ENCODE results near the gene RNF145.

GRCh38 chr5:159211729-159212174, 2.4 kb upstream of the RNF145 start:
- TF ChIP-seq CTCF (IDR thresholded peaks at IDR 0.05): no peak
- TF ChIP-seq EZH2 (IDR thresholded peaks at IDR 0.05; ENCODE audit: borderline replicate concordance, insufficient read depth, low read depth, low read length, poor library complexity, severe bottlenecking): no peak
